ENCODE measurements around the gene TMEM53.
"Not testable (repeated sequence)": the region's sequence is repeated elsewhere in the genome, so short reads cannot be mapped to it uniquely, and the experiment has no call there.

TMEM53 gene

GRCh38 chr1:44672961-44673674, 1.2 kb downstream of the TMEM53 start:
- peaks cover 23 to 35% of the 10 kb centered on the region in 2 donors for H3K4me1 Mint-ChIP-seq
- H3K4me3 Mint-ChIP-seq = peak overlapping the region; percentile 89 to 90
- DNase-seq (no peak), ATAC-seq (replicated peaks) (no peak)
- H3K9me3 Mint-ChIP-seq = no peaks in the 10 kb centered on the region
- H3K36me3 Mint-ChIP-seq = peaks cover 0 to 4% of the 10 kb centered on the region in 2 donors
- no peak overlapping the region for H3K27ac Mint-ChIP-seq
- no peaks in the 10 kb centered on the region for H3K27me3 Mint-ChIP-seq

GRCh38 chr1:44672254-44672955, 1.9 kb downstream of the TMEM53 start:
- H3K36me3 Mint-ChIP-seq = peaks cover 0 to 4% of the 10 kb centered on the region in 2 donors
- peak; percentile 50 for DNase-seq
- no peaks in the 10 kb centered on the region for H3K9me3 Mint-ChIP-seq
- no peak overlapping the region for H3K27ac Mint-ChIP-seq
- H3K4me3 Mint-ChIP-seq = peak overlapping the region in 1 of 2 donors; percentile 14
- H3K4me1 Mint-ChIP-seq = peaks cover 23 to 35% of the 10 kb centered on the region in 2 donors
- H3K27me3 Mint-ChIP-seq = no peaks in the 10 kb centered on the region
- peak; percentile 5 to 7 for ATAC-seq (replicated peaks)

GRCh38 chr1:44670751-44671640, 3.3 kb downstream of the TMEM53 start:
- ATAC-seq (replicated peaks) (no peak), DNase-seq (no peak)
- no peak overlapping the region for H3K27ac Mint-ChIP-seq
- H3K36me3 Mint-ChIP-seq = peaks cover 0 to 4% of the 10 kb centered on the region in 2 donors
- H3K27me3 Mint-ChIP-seq = no peaks in the 10 kb centered on the region
- H3K4me1 Mint-ChIP-seq = peaks cover 23 to 35% of the 10 kb centered on the region in 2 donors
- no peak overlapping the region for H3K4me3 Mint-ChIP-seq
- no peaks in the 10 kb centered on the region for H3K9me3 Mint-ChIP-seq

- not testable (repeated sequence) for DNase-seq; ATAC-seq (replicated peaks); H3K36me3 Mint-ChIP-seq; H3K27me3 Mint-ChIP-seq; H3K4me3 Mint-ChIP-seq; H3K27ac Mint-ChIP-seq; H3K9me3 Mint-ChIP-seq
- H3K4me1 Mint-ChIP-seq = peaks cover 18 to 27% of the 10 kb centered on the region in 2 donors
These were observed 7.6 kb downstream of the TMEM53 start for GRCh38 chr1:44666719-44667118.

GRCh38 chr1:44664730-44665370, 9.4 kb downstream of the TMEM53 start:
- peaks cover 13 to 23% of the 10 kb centered on the region in 2 donors for H3K4me1 Mint-ChIP-seq
- DNase-seq (peak; percentile 19), ATAC-seq (replicated peaks) (peak; percentile 94 to 96)
- no peaks in the 10 kb centered on the region for H3K27me3 Mint-ChIP-seq
- H3K4me3 Mint-ChIP-seq = peak overlapping the region; percentile 9 to 31
- H3K36me3 Mint-ChIP-seq = no peaks in the 10 kb centered on the region
- H3K9me3 Mint-ChIP-seq = no peaks in the 10 kb centered on the region
- H3K27ac Mint-ChIP-seq = peak overlapping the region; percentile 20

GRCh38 chr1:44663417-44663816, 10.9 kb downstream of the TMEM53 start:
- no peak for DNase-seq
- no peak for ATAC-seq (replicated peaks)
- H3K9me3 Mint-ChIP-seq = no peaks in the 10 kb centered on the region
- H3K4me1 Mint-ChIP-seq = peaks cover 13 to 23% of the 10 kb centered on the region in 2 donors
- no peaks in the 10 kb centered on the region for H3K27me3 Mint-ChIP-seq
- no peaks in the 10 kb centered on the region for H3K36me3 Mint-ChIP-seq
- H3K27ac Mint-ChIP-seq = no peak overlapping the region
- no peak overlapping the region for H3K4me3 Mint-ChIP-seq

- no peak for DNase-seq
- no peak overlapping the region for H3K27ac Mint-ChIP-seq
- H3K36me3 Mint-ChIP-seq = no peaks in the 10 kb centered on the region
- ATAC-seq (replicated peaks) = no peak
- H3K4me3 Mint-ChIP-seq = no peak overlapping the region
- H3K4me1 Mint-ChIP-seq = peaks cover 14 to 23% of the 10 kb centered on the region in 2 donors
- H3K27me3 Mint-ChIP-seq = no peaks in the 10 kb centered on the region
- no peaks in the 10 kb centered on the region for H3K9me3 Mint-ChIP-seq
These were observed 11.6 kb downstream of the TMEM53 start for GRCh38 chr1:44662683-44663030.

GRCh38 chr1:44661781-44662682, 12.2 kb downstream of the TMEM53 start:
- Mint-ChIP-seq H3K27ac (no peak overlapping the region), H3K27me3 (no peaks in the 10 kb centered on the region), H3K4me1 (peaks cover 14 to 23% of the 10 kb centered on the region in 2 donors), H3K9me3 (no peaks in the 10 kb centered on the region), H3K36me3 (no peaks in the 10 kb centered on the region), H3K4me3 (no peak overlapping the region)
- DNase-seq = no peak
- ATAC-seq (replicated peaks) = peak; percentile 18 to 33

- Mint-ChIP-seq H3K9me3 (no peaks in the 10 kb centered on the region), H3K27me3 (no peaks in the 10 kb centered on the region), H3K4me3 (no peak overlapping the region), H3K27ac (no peak overlapping the region), H3K4me1 (peaks cover 19 to 22% of the 10 kb centered on the region in 2 donors), H3K36me3 (no peaks in the 10 kb centered on the region)
- DNase-seq = no peak
- ATAC-seq (replicated peaks) = no peak
These were observed 14.1 kb downstream of the TMEM53 start for GRCh38 chr1:44660176-44660575.

- Mint-ChIP-seq H3K4me3 (no peak overlapping the region), H3K27me3 (no peaks in the 10 kb centered on the region), H3K36me3 (peaks cover 3 to 5% of the 10 kb centered on the region in 2 donors), H3K4me1 (peaks cover 13 to 16% of the 10 kb centered on the region in 2 donors), H3K27ac (no peak overlapping the region), H3K9me3 (no peaks in the 10 kb centered on the region)
- no peak for ATAC-seq (replicated peaks)
- no peak for DNase-seq
These were observed 14.7 kb downstream of the TMEM53 start for GRCh38 chr1:44659566-44659965.

- H3K4me3 Mint-ChIP-seq = no peak overlapping the region
- H3K4me1 Mint-ChIP-seq = peaks cover 0 to 6% of the 10 kb centered on the region in 2 donors
- ATAC-seq (replicated peaks) = peak; percentile 58 to 66
- peaks cover 14 to 17% of the 10 kb centered on the region in 2 donors for H3K36me3 Mint-ChIP-seq
- DNase-seq = no peak
- H3K27ac Mint-ChIP-seq = no peak overlapping the region
- H3K27me3 Mint-ChIP-seq = no peaks in the 10 kb centered on the region
- H3K9me3 Mint-ChIP-seq = no peaks in the 10 kb centered on the region
These were observed 18.7 kb downstream of the TMEM53 start for GRCh38 chr1:44655609-44656008.

- no peak overlapping the region for H3K4me3 Mint-ChIP-seq
- no peaks in the 10 kb centered on the region for H3K9me3 Mint-ChIP-seq
- ATAC-seq (replicated peaks) (no peak), DNase-seq (no peak)
- H3K36me3 Mint-ChIP-seq = peaks cover 14 to 17% of the 10 kb centered on the region in 2 donors
- no peaks in the 10 kb centered on the region for H3K27me3 Mint-ChIP-seq
- peaks cover 0 to 6% of the 10 kb centered on the region in 2 donors for H3K4me1 Mint-ChIP-seq
- H3K27ac Mint-ChIP-seq = no peak overlapping the region
These were observed 19.6 kb downstream of the TMEM53 start for GRCh38 chr1:44654621-44655187.
